Heart left ventricle (tissue), 16 donors: Measurements from ENCODE around the gene VDR. TPM values are rescaled to one million over a fixed set of nuclear protein-coding genes. Genes with fewer than 3 reads are reported as not detected.

Source experiments
- ATAC-seq, 4 donors: fragments of 200-7000 bp; cut with Tn5 transposase; one replicate each; pipeline ENCODE4 v1.9.1; 2020 to 2022; ENCODE audit warnings: moderate library complexity in 4 of 4, mild to moderate bottlenecking in 3 of 4, moderate number of reproducible peaks in 1 of 4
- DNase-seq, 5 donors: peaks; one replicate each; pipeline ENCODE4 v3.0.0-alpha.2; 2020
- H3K27ac ChIP-seq, 12 donors: fragments of 200-600 bp; sonication (generic) in 4 of 12; one replicate each; pipeline versions ENCODE4 v1.5.0 to v1.8.0; 2016 to 2022; ENCODE audit warnings: mild to moderate bottlenecking in 2 of 12
- H3K27me3 ChIP-seq, 9 donors: fragments of 200-600 bp; sonication (generic) in 2 of 9; one replicate each; pipeline versions ENCODE4 v1.5.1 to v1.8.0; 2016 to 2022; ENCODE audit warnings: mild to moderate bottlenecking in 3 of 9
- H3K36me3 ChIP-seq, 9 donors: fragments of 200-600 bp; sonication (generic) in 2 of 9; one replicate each; pipeline versions ENCODE4 v1.5.0 to v1.8.0; 2018 to 2022; ENCODE audit warnings: mild to moderate bottlenecking in 2 of 9
- H3K4me1 ChIP-seq, 12 donors: fragments of 200-600 bp; sonication (generic) in 4 of 12; one replicate each; pipeline versions ENCODE4 v1.5.0 to v1.8.0; 2016 to 2022; ENCODE audit warnings: mild to moderate bottlenecking in 3 of 12
- H3K4me3 ChIP-seq, 12 donors: fragments of 200-600 bp; sonication (generic) in 4 of 12; one replicate each; pipeline versions ENCODE4 v1.5.0 to v1.8.0; 2017 to 2022; ENCODE audit warnings: mild to moderate bottlenecking in 9 of 12, moderate library complexity in 4 of 12
- H3K9me3 ChIP-seq, 12 donors: fragments of 200-600 bp; sonication (generic) in 4 of 12; one replicate each; pipeline versions ENCODE4 v1.5.0 to v1.8.0; 2016 to 2022; ENCODE audit warnings: mild to moderate bottlenecking in 1 of 12
- POLR2A ChIP-seq, 2 donors: fragments of 450-650 bp; IDR thresholded peaks; one replicate each; pipeline ENCODE4 v1.6.1; 2017; ENCODE audit warnings: antibody characterized with exemption in 2 of 2, mild to moderate bottlenecking in 2 of 2, moderate library complexity in 2 of 2
- WGBS, 4 donors: extraction: QIAGEN DNeasy Blood & Tissue Kit in 2 of 4; methylation state at CpG; one replicate each; pipeline versions ENCODE4 v1.1.5 to v1.1.7; 2013 to 2018; 5-methylcytosine and 5-hydroxymethylcytosine counted together
- intact Hi-C, 10 donors: fragments of 100-400 bp; cut with DNase I; formaldehyde crosslinking; loops; one replicate each; pipeline versions ENCODE4 v1.11.1 to v1.14.2; 2022
- polyA plus RNA-seq, 2 donors: library from polyadenylated mRNA; stranded (reverse); fragments of 200-250 nt; gene quantifications; one replicate each; pipeline ENCODE4 v1.2.3, GENCODE V29; 2013
- total RNA-seq, 9 donors: library from RNA; depleted of rRNA in 2 of 9; stranded (reverse); fragments of >200 nt in 2 of 9; fragmentation: NEBNext Ultra II Directional in 3 of 9; extraction: Animal tissue kit (Norgen Biotek cat#: 25700) in 3 of 9; gene quantifications; one replicate each; pipeline versions ENCODE4 v1.1.0 to v1.2.4, GENCODE V29; 2016 to 2023
- TF ChIP-seq, protein P1 (sequence below), 12 donors: fragments of 200-600 bp; sonication (generic) in 4 of 12; IDR thresholded peaks; one replicate each; pipeline versions ENCODE4 v1.5.0 to v1.8.0; 2018 to 2022; ENCODE audit warnings: antibody characterized with exemption in 12 of 12, mild to moderate bottlenecking in 5 of 12
- donor health status: ischemic (EF 13 %, LVEDD 7.1; RV severe dilation, severe dysfunction).
- donor health status: healthy with polysubstance abuse.
- donor health status: DM: no; HTN: yes; CAD: no.
- donor health status: DM: no; HTN: no; CAD: no.
- donor health status: ischemic (EF 25% LVEDD 6.9; RV normal size, moderate dysfunction).
- donor health status: ischemic (EF 25% LVEDD 5.7; RV mildly dilated, moderate dysfunction).
- donor health status: healthy.
- donor health status: DM: yes; HTN: yes; CAD: no.
- donor health status: ischemic (EF 35%, LVEDD 5.7; RV mildly dilated, moderate dysfunction).
- donor health status: nonischemic (EF 11% LVEDD 7.7; RV severe dilation, severe dysfunction).
- donor health status: DM: yes; HTN: yes; CAD: no.
- donor health status: PGD.
- donor health status: ischemic (EF 29% LVEDD 5.4; RV normal size, mild dysfunction).
- donor health status: nonischemic (EF 23%, LVEDD 6.1; RV moderate dilation, normal function).

Gene VDR
- total and polyA plus RNA-seq, 11 donors = 0.15 to 4.3 (median 0.63) TPM

DNA sequence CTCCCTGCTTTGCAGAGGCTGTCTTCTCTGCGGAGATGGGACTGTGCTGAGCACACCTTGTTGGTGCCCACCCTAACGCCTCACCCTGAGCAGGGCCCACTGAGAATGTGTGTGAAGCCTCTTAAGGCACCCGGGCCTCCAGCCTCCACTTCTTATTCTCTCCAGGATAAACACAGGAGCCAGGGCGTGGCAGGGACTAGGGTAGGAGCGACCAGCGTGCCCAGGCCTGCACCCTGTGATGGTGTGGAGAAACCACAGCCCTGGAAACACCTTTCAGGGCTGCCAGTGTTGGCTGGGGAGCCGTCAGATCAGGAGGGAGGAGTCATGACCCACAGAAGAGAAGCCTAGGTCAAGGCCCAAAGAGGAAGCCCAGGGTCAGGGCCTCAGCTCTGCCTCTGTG, 41.3 kb downstream of the VDR start:
- ATAC-seq (no peak), DNase-seq (no peak)
- Histone ChIP-seq H3K36me3 (peaks cover 0 to 16% (median 0%) of the 10 kb centered on the region in 9 donors), H3K9me3 (no peaks in the 10 kb centered on the region), H3K27me3 (no peaks in the 10 kb centered on the region), H3K4me3 (no peak overlapping the region), H3K4me1 (peaks cover 0 to 12% (median 0%) of the 10 kb centered on the region in 12 donors), H3K27ac (no peak overlapping the region)
- TF ChIP-seq, protein P1, sequence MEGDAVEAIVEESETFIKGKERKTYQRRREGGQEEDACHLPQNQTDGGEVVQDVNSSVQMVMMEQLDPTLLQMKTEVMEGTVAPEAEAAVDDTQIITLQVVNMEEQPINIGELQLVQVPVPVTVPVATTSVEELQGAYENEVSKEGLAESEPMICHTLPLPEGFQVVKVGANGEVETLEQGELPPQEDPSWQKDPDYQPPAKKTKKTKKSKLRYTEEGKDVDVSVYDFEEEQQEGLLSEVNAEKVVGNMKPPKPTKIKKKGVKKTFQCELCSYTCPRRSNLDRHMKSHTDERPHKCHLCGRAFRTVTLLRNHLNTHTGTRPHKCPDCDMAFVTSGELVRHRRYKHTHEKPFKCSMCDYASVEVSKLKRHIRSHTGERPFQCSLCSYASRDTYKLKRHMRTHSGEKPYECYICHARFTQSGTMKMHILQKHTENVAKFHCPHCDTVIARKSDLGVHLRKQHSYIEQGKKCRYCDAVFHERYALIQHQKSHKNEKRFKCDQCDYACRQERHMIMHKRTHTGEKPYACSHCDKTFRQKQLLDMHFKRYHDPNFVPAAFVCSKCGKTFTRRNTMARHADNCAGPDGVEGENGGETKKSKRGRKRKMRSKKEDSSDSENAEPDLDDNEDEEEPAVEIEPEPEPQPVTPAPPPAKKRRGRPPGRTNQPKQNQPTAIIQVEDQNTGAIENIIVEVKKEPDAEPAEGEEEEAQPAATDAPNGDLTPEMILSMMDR (IDR thresholded peaks at IDR 0.05) = no peak
- WGBS, 4 donors = 84 to 93% (median 89%) methylated on average over 5 to 7 of the region's 7 CpGs
- intact Hi-C loops = no loop called here

DNA sequence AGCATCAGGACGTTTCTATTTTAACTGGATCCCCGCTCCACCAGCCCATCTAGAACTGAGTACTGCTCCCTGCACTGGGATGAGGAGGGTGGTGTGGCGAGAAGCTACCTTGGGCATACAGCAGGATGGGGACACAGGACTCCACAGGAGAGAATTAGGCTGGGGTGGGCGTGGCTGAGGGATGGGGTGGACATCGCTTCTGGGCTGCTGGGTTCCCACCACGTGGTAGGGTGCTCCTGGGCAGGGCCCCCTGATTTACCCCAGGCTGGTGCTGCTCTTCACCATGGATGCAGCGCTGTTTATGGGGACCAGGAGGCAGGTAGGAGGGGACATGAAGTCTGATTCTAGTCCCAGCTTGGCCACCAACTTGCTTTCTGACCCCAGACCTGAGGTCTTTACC, 41.9 kb downstream of the VDR start:
- DNase-seq = no peak
- WGBS, 4 donors = 85 to 93% (median 90%) methylated on average over 6 to 7 of the region's 7 CpGs
- TF ChIP-seq, protein P1 (IDR thresholded peaks at IDR 0.05) = no peak
- no peak for TF ChIP-seq POLR2A (IDR thresholded peaks at IDR 0.05)
- ATAC-seq = no peak
- H3K9me3 ChIP-seq = no peaks in the 10 kb centered on the region
- intact Hi-C loops = no loop called here
- H3K27me3 ChIP-seq = no peaks in the 10 kb centered on the region
- H3K36me3 ChIP-seq = peaks cover 0 to 16% (median 0%) of the 10 kb centered on the region in 9 donors
- H3K27ac ChIP-seq = no peak overlapping the region
- H3K4me1 ChIP-seq = peaks cover 0 to 7% (median 0%) of the 10 kb centered on the region in 12 donors
- H3K4me3 ChIP-seq = no peak overlapping the region

DNA sequence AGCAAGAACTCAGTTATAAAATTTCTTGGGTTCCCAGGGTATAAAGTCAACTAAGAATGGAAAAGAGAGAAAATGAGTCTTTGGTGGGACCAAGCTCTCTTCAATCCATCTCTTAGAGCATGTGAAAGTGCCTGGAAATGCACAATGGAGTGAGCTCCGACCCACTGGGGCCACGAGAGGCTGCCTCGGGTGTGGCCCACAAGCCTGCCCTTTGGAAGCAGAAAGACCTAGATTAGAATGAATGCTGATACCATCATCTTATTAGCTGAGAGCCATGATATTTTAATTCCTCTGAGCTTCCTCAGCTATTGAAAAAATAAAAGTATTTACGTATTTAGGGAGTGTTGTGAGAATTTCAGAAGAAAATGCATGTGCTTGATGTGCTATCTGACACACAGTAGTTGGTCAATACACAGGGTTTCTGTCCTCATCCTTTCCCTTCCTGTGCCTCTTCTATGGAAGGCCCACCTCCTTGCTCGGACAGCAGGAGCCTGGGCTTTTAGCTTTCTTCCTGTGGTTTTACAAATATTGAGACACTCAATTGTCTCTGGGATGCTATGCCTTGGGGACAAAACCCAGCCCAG, 42.5 kb downstream of the VDR start:
- DNase-seq = no peak
- H3K4me1 ChIP-seq = peaks cover 0 to under 1% (median 0%) of the 10 kb centered on the region in 12 donors
- H3K4me3 ChIP-seq = no peak overlapping the region
- H3K36me3 ChIP-seq = peaks cover 0 to 16% (median 0%) of the 10 kb centered on the region in 9 donors
- intact Hi-C loops = no loop called here
- H3K27me3 ChIP-seq = no peaks in the 10 kb centered on the region
- WGBS, 4 donors = 67 to 81% (median 78%) methylated on average over 5 of the region's 5 CpGs
- no peak for ATAC-seq
- TF ChIP-seq, protein P1 (IDR thresholded peaks at IDR 0.05) = no peak
- no peak for TF ChIP-seq POLR2A (IDR thresholded peaks at IDR 0.05)
- H3K9me3 ChIP-seq = no peaks in the 10 kb centered on the region
- H3K27ac ChIP-seq = no peak overlapping the region

DNA sequence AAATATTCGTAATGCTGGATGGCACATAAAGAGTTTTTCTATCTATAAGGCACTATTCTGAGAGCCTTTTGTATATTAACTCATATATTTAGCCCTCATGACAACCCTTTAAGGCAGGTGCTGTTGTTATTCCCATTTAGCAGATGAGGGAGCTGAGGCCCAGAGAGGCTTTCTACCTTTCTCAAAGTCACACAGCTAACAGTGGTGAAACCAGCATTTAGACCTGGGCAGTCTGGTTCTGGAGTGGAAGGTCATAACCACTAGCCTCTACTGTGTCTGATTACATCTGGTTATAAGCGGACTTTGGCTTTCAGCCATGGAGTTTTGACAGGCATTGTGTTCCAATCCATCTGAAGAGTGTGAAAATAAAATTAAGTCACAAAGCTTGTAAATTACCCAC, 43.9 kb downstream of the VDR start:
- no peak overlapping the region for H3K4me3 ChIP-seq
- ATAC-seq (no peak), DNase-seq (no peak)
- WGBS, 4 donors = 79 to 81% (median 80%) methylated on average over 2 of the region's 2 CpGs
- H3K9me3 ChIP-seq = no peaks in the 10 kb centered on the region
- H3K27me3 ChIP-seq = no peaks in the 10 kb centered on the region
- TF ChIP-seq, protein P1 (IDR thresholded peaks at IDR 0.05) = no peak
- TF ChIP-seq POLR2A (IDR thresholded peaks at IDR 0.05) = no peak
- intact Hi-C loops = no loop called here
- H3K36me3 ChIP-seq = peaks cover 0 to 17% (median 0%) of the 10 kb centered on the region in 9 donors
- no peak overlapping the region for H3K27ac ChIP-seq
- no peaks in the 10 kb centered on the region for H3K4me1 ChIP-seq
